Stomach (tissue), 4 donors: ENCODE measurements around the gene PEAK3.

Experiments used
- EP300 ChIP-seq: sonication (generic); formaldehyde crosslinking; IDR thresholded peaks from one replicate; pipeline ENCODE4 v1.6.1; 2017; ENCODE audit warnings: antibody characterized with exemption
- POLR2A ChIP-seq, 4 donors: fragments of 450-650 bp; IDR thresholded peaks; one replicate each; pipeline ENCODE4 v1.6.1; 2016; ENCODE audit warnings: antibody characterized with exemption in 4 of 4, control low read depth in 2 of 4, mild to moderate bottlenecking in 1 of 4, moderate library complexity in 1 of 4
- POLR2AphosphoS5 ChIP-seq, 3 donors: sonication (generic); formaldehyde crosslinking; IDR thresholded peaks; one replicate each; pipeline ENCODE4 v1.6.1; 2016; ENCODE audit warnings: antibody characterized with exemption in 3 of 3
- TF ChIP-seq, protein P1 (sequence below), 7 experiments: fragments of 450-650 bp in 4 of 7; fragments of 200-600 bp in 3 of 7; sonication (generic) in 3 of 7; IDR thresholded peaks; one replicate each; pipeline ENCODE4 v1.5.1; 2016 to 2019; ENCODE audit warnings: antibody characterized with exemption in 7 of 7, control low read depth in 2 of 7, mild to moderate bottlenecking in 1 of 7

DNA sequence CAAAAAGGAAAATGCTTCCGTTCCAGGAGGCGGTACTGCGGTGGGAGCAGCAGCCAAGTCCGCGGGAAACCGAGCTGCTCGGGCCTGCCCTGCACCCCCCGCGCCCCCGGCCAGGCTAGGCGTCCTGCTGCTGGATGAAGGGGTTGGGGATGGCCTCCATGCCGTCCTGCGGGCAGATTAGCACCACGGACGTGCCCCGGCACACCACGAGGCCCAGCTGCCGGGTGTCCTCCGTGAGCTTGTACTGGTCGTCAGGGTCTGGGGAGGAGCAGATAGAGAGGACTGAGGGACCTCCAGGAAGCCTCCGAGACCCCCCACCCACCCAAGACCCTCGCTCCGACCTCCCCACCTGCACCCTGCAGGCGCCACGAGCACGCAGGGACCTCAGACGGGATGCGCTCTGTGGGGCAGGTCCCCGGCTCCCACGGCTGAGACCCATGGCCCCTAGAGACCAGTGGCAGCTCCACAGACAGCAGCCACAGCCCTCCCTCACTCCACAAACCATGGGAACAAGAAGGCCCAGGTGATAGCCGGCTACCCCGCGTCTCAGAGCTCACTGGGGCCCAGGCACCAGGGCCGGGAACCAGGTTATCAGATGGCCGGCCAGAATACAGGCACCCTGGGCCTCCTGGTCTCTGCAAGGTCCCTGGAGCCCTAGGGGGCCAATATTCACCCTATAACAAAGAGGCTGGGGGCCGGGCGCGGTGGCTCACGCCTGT lies 39.7 kb upstream of the PEAK3 start:
- TF ChIP-seq, protein P1, sequence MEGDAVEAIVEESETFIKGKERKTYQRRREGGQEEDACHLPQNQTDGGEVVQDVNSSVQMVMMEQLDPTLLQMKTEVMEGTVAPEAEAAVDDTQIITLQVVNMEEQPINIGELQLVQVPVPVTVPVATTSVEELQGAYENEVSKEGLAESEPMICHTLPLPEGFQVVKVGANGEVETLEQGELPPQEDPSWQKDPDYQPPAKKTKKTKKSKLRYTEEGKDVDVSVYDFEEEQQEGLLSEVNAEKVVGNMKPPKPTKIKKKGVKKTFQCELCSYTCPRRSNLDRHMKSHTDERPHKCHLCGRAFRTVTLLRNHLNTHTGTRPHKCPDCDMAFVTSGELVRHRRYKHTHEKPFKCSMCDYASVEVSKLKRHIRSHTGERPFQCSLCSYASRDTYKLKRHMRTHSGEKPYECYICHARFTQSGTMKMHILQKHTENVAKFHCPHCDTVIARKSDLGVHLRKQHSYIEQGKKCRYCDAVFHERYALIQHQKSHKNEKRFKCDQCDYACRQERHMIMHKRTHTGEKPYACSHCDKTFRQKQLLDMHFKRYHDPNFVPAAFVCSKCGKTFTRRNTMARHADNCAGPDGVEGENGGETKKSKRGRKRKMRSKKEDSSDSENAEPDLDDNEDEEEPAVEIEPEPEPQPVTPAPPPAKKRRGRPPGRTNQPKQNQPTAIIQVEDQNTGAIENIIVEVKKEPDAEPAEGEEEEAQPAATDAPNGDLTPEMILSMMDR (IDR thresholded peaks at IDR 0.05), result no peak
- TF ChIP-seq POLR2AphosphoS5 (IDR thresholded peaks at IDR 0.05) (no peak), POLR2A (IDR thresholded peaks at IDR 0.05) (no peak), EP300 (no peak)
